ENCODE data around the gene FASTK.

FASTK gene

DNA sequence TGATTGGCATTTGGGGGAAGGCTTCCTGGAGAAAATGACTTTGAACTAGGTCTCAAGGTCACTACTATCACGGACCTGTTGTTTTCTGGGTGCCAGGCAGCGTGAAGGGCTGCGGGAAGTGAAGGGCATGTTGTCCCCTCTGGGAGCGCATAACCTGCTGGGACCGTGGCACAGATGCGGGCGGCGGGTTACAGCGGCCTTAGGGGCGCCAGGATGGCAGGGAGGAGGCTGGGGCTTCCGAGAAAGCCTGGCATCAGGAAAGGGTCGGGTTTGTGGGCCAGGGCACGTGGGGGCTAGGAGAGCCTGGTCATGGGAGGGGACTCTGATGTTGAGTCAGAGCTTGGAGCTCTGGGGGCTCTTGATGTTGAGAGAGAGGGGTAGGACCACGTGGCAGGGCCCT, 15.1 kb downstream of the FASTK start:
- no peak for DNase-seq (ENCODE audit: low read depth, low spot score)

DNA sequence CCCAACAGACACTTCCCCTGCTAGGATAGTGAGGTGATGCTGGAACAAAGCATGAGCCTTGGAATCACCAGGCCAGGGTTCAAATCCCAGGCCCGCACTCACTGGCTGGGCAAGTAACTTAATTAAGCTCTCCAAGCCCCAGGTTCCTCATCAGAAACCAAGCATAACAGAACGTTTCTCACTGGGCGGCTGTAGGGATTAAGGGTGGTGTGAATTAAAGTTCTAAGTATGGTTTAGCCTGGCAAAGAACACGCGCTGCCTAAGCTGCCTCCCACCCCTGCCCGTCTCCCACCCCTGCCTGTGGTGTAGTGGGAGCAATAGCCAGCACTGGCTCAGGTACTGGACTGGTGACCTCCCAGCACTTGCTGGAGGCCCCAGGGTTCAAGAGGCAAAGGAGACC, 15.6 kb downstream of the FASTK start:
- DNase-seq (ENCODE audit: low read depth, low spot score), result no peak

DNA sequence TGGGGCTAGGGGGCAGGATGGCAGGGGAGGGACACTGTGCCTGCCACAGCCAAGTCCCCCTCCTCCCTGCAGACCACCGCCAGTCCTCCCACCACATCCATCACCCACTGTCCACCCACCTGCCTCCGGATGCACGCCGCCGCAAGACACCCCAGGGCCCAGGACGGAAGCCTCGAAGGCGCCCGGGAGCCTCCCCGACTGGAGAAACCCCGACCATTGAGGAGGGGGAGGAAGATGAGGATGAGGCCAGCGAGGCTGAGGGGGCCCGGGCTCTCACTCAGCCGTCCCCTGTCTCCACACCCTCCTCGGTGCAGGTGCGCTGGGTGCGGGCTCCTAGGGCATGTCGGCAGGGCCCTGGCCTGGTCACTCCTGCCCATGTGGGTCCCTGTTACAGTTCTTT, 16.2 kb downstream of the FASTK start:
- no peak for DNase-seq (ENCODE audit: low read depth, low spot score)

DNA sequence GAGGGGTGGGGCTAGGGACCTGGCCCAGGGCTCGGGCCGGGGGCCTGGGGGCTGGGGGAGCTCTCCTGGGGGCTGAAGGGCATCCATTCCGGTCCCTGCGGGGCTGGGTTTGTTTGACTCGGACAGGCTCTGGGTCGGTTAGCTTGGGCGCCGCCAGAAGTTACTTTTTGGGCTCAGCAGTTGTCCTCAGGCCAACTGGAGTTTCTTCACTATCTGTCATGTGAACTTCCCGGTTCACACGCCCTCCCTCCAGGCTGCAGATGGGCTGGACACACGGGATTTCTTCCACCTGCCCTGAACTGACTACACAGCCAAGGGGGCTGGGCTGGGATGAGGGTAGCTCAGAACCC, 17.4 kb downstream of the FASTK start:
- DNase-seq (ENCODE audit: low read depth, low spot score), result no peak

DNA sequence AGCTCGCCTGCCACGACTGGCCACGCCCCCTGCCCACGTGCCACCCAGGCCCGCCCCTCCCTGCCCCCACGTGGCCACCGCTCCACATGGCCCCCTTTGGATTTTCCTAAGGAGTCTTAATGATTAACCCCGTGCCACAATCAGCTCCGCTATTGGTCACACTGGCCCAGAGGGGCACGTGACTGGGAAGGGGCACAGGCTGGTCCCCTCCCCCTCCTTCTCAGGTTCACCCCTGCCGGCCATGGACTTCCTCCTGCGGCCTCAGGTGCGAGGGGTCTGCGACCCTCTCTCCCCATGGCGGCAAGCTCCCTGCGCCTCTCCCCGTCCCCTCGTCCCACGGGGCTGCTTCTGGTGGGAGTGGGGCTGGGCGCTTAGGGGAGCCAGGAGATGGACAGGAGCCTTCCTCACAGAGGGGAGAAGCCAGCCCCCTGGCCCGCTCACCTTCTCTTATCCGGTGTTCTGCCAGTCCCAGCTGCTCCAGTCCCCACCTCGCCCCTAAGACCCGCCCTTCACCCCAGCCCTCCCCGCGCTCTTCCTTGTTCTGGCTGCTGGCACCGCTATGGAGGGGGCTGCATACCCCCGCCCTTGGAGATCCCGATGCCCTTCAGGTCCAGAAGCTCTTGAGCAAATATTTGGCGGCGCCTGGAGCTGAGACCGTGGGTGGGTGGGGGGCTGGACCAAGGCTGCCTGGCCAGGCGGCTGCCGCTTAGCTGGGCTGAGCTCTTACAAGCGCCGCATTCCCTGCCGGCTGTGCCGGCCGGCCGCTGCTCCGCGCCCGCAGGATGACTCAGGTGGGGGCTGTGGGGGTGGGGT, 18.0 kb downstream of the FASTK start:
- no peak for DNase-seq (ENCODE audit: low read depth, low spot score)

DNA sequence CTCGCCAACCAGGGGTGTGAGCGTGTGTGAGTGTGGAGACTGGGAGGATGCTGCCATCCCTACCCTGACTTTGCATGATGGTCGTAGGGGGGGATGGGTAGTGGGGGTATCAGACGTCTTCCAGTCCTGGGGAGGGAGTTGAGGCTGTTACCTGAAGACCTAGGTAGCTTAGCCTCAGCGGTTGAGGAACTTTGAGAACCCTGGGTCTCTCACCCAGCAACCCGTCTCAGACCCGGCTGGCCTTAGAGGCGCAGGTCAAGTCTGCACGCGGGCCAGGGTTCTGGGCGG, 18.6 kb downstream of the FASTK start:
- DNase-seq (ENCODE audit: low read depth, low spot score), result no peak

DNA sequence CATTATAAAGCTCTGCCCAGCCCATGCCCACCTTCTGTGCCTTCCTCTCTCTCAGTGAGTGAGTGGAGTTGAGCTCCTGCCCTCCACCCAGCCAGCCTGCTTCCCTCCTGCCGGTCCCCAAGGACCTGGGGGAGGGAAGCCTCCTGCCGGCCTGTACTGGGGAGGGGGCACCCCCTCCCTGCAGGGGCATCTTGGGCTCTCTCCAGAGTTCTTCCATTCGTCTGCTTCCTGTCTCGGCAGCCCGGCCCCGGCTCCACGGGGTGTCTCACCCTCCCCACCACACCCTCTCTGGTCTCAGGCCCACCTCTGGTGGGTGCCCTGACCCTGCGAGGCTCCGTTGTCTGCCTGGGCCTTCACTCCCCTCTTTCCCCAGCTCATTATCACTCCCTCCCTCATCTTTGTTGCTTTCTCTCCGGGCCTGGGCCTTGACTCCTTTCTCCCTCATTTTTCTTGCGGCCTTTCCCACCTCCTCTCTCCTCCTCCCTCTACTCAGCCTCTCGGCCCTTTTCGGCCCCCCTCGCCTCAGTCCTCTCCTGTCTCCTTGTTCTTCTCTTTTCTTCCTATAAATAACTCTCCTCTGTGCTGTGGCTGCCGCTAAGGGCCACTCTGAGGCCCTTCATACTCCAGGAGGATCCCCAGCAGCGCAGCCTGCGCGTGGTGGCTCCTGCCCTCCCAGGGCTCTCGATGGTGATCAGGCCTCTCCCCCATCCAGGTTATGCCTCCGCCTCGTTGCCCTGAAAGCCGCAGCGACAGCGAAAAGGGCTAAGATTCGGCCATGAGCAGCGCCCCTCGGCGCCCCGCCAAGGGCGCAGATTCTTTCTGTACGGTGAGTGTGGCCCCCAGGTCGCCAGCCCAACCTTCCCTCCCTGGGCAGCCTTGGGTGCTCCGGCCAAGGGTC, 19.1 kb downstream of the FASTK start:
- no peak for DNase-seq (ENCODE audit: low read depth, low spot score)

DNA sequence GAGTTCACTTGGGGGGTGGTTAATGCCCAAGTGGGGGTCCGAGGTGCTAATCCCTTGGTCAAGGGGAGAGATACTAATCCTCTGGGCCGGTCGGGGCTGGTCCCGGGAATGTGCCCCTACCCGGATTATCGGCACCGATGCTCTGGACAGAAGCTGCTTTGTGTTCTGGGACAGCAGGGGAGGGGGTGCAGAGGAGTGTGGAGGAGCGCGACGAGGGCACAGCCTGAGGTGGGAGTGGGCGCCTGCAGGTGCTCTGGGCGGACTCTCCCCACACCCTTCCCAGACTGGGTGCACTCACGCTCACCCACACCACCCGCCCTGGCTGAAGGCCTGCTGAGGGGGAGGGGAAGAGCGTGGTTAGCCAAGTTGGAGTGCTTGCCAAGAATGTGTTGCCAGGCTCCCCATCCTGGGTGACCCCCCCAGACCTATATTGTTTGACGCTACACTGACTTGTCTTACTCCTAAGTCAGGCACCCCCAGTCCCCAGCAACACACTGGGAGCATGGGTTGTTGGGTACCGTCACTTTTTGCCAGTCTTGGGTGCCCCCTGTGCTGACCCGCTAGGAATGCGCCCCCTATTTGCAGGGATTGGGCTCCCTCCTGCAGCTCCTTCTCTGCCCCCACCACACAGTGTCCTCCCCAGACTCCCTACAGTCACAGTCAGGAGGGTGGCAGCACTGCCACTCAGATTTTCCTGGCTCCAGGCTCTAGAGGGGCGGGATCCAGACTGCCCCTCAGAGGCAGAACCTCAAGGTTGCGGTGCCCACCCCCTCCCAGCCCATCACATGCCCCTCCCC, 20.0 kb downstream of the FASTK start:
- no peak for DNase-seq (ENCODE audit: low read depth, low spot score)

DNA sequence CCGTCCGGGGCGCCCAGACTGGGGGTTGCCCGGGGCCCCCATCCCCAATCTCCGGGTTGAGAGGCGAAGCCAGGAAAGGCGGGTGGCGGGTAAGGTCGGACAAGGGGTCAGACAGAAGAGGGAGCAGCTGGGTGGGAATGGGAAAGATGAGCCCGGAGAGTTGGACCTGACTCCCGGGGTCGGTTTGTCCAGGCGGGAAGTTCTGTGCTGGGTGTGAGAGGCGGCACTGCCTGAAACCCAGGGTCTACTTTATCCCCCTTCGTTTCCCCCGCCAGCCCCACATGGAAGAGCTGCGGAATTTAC, 20.5 kb downstream of the FASTK start:
- DNase-seq (ENCODE audit: low read depth, low spot score), result no peak

DNA sequence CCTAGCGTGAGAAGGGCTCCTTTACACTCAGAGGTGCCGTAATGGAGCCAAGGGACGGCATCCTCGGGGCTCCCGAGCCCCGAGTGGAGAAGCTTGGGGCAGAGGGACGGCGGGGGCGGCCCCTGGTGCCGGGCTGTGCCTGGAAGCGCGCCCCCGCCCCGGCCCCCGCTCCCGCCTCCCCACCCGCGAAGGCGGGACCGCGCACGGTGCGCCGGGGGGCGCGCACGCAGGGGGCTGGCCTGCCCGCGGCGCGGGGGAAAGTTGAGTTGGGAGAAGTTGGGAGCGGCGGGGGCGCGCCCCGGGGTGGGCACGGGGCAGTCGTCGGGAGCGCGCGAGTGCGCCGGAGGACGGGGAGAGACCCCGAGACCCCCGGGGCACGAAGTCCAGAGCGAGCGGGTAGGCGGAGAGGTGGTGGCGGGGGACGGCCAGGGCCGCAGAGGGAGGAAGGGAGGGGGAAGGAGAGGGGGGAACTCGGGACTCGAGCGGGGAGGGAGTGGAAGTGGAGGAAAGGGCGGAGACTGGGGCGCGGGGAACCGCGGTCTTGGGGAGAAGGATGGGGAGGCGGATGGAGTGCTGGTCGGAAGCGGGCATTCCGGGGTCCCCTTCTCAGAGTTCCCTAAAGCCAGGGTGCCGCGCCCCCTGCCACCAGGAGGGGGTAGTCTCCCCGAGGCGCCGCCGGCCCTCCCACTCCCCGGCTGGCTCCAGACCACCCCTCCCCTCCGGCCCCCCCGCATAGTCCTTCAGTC, 21.1 kb downstream of the FASTK start, which contains the start of gene SLC4A2:
Gene SLC4A2 (plus strand): TSS at position 223 of the 746 bp plus-strand sequence. CDS start 2,399 bp downstream, outside the sequence.
- DNase-seq (ENCODE audit: low read depth, low spot score), result no peak

DNA sequence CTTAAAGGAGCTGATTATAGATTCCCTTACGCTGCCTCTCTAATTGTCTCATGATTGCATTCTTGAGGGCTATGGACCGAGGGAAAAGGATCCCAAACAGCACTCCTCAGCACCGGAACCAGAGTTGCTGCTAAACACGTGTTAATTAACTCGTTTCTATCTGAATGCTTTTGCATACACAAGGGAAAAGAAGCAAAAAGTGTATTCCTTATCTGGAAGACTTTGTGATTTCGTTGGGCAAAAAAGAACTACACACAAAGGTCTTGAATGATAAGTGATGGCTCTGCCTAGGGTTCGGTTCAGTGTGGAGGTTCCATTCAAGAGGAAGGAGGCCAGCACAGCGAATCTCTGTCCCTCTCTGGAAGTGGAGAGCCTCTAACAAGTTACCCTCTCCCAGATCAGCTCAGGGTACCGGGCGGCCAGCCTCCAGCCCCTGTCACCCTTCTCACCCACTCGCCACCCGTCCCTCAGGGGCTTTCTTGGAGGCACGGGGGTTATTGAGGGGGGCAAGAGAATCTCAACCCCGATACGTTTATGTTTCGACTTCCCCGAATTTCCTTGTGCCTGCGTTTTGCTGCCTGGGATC, 21.7 kb downstream of the FASTK start:
- DNase-seq (ENCODE audit: low read depth, low spot score), result no peak

DNA sequence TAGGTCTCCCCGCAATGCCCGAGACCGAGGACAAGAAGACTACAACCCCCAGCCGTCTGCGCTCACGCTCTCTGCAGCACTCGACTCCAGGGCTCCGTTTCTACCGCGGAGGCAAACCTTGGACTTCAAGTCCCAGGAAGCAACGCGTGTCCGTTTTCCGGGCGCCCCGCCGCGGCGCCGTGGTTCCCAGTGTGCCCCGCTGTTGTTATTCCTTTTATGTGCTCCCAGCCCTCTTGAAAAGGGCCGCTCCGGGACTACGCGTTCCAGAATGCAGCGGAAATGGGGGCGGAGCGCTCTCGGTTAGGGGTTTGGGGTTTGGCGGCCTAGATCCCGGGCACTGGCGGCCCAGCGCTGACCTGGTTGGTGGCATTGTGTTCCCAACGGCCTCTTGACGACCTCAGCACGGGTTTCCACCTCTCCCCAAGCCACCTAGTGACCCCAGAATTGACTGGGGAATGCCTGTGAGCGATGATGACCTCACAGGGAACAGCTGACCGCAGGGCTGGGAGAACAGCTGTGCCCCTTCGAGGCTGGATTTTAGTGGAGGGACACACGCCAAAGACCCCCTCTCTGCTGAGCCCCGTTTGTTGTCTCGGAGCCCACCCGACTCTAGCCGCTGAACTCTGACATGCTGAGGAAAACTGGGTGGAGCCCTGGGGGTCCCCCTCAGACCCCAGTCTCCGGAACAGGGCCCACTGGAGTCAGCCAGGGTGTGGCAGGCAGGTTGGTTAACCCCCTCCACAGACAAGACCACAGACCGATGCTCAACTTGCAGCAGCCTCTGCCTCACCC, 22.4 kb downstream of the FASTK start:
- peak; percentile 99 for DNase-seq (ENCODE audit: low read depth, low spot score)

DNA sequence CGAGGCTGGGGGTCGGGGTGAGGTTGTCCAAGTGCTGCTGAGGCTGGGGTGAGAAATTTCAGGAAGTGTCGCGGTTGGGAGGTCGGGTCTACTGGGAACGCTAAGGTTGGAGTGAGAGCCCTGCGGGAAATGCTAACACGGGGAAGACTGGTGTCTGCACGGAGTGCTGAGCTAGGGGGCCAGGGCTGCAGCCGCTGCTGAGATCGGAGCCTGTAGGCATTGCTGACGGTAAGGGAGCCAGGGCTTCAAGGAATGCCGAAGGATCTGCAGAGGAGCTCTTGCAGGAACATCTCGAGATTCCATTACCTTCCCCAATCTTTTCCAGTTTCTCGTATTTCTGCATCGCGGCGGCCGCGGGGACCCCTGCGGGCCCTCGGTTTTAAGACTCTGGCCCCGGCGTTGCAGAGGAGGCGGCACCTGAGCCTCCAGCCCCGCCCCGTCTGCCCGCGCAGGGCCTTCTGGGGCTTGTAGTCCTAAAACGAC, 23.1 kb downstream of the FASTK start, which contains the start of gene CDK5:
Gene CDK5 (minus strand): TSS at position 392 of the 483 bp plus-strand sequence. CDS start 49 bp downstream, at position 343.
- no peak for DNase-seq (ENCODE audit: low read depth, low spot score)

DNA sequence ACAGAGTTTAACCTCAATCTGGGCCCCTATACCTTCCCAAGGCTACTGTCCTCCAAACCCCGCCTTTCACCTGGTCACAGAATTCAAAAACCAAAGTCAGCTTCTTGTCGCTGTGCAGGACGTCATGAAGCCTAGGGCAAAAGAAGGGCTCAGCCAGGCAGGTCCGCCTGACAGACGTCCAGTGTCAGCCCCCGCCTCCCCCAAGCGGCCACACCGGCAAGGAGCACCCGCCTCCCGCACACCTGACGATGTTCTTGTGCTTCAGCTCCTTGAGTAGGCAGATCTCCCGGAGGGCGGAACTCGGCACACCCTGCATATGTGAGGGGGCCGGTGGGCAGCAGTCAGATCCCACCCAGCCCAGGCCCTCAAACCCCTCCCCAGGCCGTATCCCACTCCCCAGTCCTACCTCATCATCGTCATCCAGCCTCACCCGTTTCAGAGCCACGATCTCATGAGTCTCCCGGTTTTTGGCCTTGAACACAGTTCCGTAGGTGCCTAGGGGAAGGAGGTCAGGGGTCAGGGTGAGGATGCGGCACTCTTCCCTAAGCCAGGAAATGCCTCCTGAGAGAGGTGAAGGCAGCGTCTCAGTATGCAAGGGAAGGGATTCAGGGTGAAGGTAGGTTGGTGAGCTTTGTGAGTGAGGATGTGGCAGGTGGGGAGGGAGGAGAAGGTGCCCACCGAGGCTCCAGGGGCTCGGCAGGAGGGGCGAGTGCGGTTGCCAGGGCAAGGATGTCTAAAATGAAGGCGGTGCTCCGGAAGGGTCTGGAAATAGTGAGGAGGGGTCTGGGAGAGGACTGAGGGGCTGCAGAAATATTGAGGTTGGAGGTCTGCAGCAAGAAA, 23.7 kb downstream of the FASTK start:
- DNase-seq (ENCODE audit: low read depth, low spot score), result no peak

DNA sequence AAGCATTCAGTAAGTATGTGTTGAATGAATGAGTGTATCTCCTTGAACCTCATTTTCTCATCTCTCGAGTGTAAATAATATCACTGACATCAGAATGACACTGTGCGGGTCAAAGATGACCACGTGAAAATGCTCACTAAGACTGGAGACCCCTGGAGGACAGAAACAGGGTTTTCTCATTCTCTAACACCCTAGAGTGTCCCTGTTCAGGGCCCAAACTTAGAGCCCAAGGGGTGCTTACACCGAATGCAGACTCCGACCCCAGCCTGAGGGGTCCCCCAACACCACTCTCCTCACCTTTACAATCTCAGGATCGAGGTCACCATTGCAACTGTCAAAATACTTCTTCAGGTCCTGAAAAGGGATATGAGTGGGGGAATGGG, 24.3 kb downstream of the FASTK start:
- DNase-seq (ENCODE audit: low read depth, low spot score), result no peak

DNA sequence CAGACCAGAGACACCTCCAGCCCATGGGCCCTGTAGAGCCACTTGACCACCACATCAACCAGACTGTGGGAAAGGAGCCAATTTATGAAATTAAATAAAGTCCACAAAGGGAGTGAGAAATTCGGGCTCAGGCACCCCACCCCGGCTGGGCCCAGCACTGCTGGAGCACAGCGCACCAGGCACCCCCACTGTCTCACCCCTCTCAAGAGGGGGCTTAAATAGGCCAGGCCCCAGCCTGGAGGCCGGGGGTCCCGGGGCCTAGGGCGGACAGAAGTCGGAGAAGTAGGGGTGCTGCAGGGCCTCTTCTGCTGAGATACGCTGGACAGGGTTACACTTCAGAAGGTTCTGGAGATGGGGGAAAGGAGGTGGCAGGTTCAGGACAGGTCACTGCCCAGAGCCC, 26.9 kb downstream of the FASTK start:
- DNase-seq (ENCODE audit: low read depth, low spot score), result no peak

DNA sequence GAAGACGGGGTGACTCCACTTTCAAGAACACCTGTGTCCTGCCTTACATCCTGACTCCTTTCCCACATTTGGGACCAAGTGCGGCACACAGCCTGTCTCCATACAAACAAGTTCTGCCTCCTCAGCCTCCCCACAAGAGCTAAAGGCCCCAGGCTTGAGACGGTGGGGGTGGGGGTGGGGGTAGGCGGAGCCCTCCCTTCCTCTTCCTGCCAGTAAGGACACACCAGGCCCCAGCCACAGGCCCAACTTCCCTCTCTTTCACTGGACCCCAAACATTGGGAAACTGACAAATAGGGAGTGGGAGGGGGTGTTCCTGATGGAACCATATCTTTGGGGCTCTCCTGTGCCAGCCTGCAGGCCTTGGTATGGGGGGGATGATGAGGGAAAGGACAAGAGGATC, 27.5 kb downstream of the FASTK start:
- DNase-seq (ENCODE audit: low read depth, low spot score), result no peak

DNA sequence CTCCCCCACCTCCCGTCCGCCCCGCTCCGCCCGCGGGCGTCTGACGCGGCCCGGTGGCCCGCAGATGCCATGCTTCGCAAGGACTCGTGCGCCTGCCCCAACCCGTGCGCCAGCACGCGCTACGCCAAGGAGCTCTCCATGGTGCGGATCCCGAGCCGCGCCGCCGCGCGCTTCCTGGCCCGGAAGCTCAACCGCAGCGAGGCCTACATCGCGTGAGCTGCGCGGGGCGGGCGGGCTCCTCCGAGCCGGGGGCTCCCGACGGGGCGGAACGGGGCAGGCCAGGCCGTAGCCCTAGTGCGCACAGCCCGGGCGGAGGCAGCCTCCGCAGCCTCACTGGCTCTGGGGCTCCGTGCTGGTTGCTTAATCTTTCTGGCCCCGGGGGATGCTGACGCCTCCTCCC, 29.5 kb downstream of the FASTK start:
- no peak for DNase-seq (ENCODE audit: low read depth, low spot score)

DNA sequence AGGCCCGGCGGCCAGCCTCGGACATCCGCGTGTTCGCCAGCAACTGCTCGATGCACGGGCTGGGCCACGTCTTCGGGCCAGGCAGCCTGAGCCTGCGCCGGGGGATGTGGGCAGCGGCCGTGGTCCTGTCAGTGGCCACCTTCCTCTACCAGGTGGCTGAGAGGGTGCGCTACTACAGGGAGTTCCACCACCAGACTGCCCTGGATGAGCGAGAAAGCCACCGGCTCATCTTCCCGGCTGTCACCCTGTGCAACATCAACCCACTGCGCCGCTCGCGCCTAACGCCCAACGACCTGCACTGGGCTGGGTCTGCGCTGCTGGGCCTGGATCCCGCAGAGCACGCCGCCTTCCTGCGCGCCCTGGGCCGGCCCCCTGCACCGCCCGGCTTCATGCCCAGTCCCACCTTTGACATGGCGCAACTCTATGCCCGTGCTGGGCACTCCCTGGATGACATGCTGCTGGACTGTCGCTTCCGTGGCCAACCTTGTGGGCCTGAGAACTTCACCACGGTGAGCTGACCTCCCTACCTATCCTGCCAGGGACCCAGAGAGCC, 31.6 kb downstream of the FASTK start:
- no peak for DNase-seq (ENCODE audit: low read depth, low spot score)
